T-helper 9 cell (primary cell): ENCODE data around the gene PLOD1.
"Not testable (repeated sequence)": the region's sequence is repeated elsewhere in the genome, so short reads cannot be mapped to it uniquely, and the experiment has no call there.

Experiments used
- DNase-seq: peaks from one replicate; pipeline ENCODE4 v3.0.0-alpha.2; 2020

Gene PLOD1

GRCh38 chr1:12008355-12008754 is 73.8 kb downstream of the PLOD1 start:
- not testable (repeated sequence) for DNase-seq

- no peak for DNase-seq
Measured at GRCh38 chr1:12009318-12009947, 74.9 kb downstream of the PLOD1 start.

GRCh38 chr1:12010746-12011570 is 76.4 kb downstream of the PLOD1 start:
- no peak for DNase-seq

- DNase-seq, result no peak
Measured at GRCh38 chr1:12011998-12012397, 77.5 kb downstream of the PLOD1 start.

- no peak for DNase-seq
Measured at GRCh38 chr1:12012560-12013316, 78.2 kb downstream of the PLOD1 start.

GRCh38 chr1:12014141-12014991 is 79.8 kb downstream of the PLOD1 start:
- DNase-seq, result no peak

- no peak for DNase-seq
Measured at GRCh38 chr1:12015001-12015491, 80.5 kb downstream of the PLOD1 start.

- DNase-seq, result no peak
Measured at GRCh38 chr1:12015499-12015898, 81.0 kb downstream of the PLOD1 start.

GRCh38 chr1:12016182-12016581 is 81.7 kb downstream of the PLOD1 start:
- no peak for DNase-seq

- peak; percentile 8 for DNase-seq
Measured at GRCh38 chr1:12019858-12020509, 85.5 kb downstream of the PLOD1 start.

GRCh38 chr1:12021616-12022015 is 87.1 kb downstream of the PLOD1 start:
- no peak for DNase-seq

GRCh38 chr1:12022036-12022435 is 87.5 kb downstream of the PLOD1 start:
- DNase-seq, result no peak
